GM21390 (cell line): ENCODE measurements around the gene NLRC5.
A peak's percentile ranks its signal among the peaks of the same experiment; 100 is the strongest.
"Not testable (repeated sequence)": the region's sequence is repeated elsewhere in the genome, so short reads cannot be mapped to it uniquely, and the experiment has no call there.

ENCODE experiments used
- ATAC-seq: cut with Tn5 transposase; IDR thresholded peaks from one replicate; pipeline ENCODE4 v1.9.1; 2021; ENCODE audit not compliant: unreplicated experiment

NLRC5 gene

GRCh38 chr16:57069053-57069452, 79.7 kb downstream of the NLRC5 start:
- ATAC-seq: no peak

- no peak for ATAC-seq
Measured at GRCh38 chr16:57069635-57070370, 80.4 kb downstream of the NLRC5 start.

- no peak for ATAC-seq
Measured at GRCh38 chr16:57070424-57070823, 81.1 kb downstream of the NLRC5 start.

- not testable (repeated sequence) for ATAC-seq
Measured at GRCh38 chr16:57071081-57071732, 81.8 kb downstream of the NLRC5 start.

- no peak for ATAC-seq
Measured at GRCh38 chr16:57071831-57072582, 82.7 kb downstream of the NLRC5 start.

- no peak for ATAC-seq
Measured at GRCh38 chr16:57072616-57073275, 83.4 kb downstream of the NLRC5 start.

GRCh38 chr16:57077714-57078113, 88.4 kb downstream of the NLRC5 start:
- no peak for ATAC-seq

GRCh38 chr16:57081744-57082143, 92.4 kb downstream of the NLRC5 start:
- ATAC-seq: no peak

- no peak for ATAC-seq
Measured at GRCh38 chr16:57082664-57083063, 93.3 kb downstream of the NLRC5 start.

- ATAC-seq: no peak
Measured at GRCh38 chr16:57083485-57084126, 94.2 kb downstream of the NLRC5 start.

GRCh38 chr16:57084257-57084770, 95.0 kb downstream of the NLRC5 start:
- no peak for ATAC-seq

- ATAC-seq: no peak
Measured at GRCh38 chr16:57084996-57085395, 95.6 kb downstream of the NLRC5 start.

- no peak for ATAC-seq
Measured at GRCh38 chr16:57087003-57087402, 97.6 kb downstream of the NLRC5 start.

GRCh38 chr16:57089406-57089805, 100.0 kb downstream of the NLRC5 start:
- ATAC-seq: no peak

GRCh38 chr16:57091200-57091974, 102.0 kb downstream of the NLRC5 start:
- no peak for ATAC-seq

- ATAC-seq: peak; percentile 53
Measured at GRCh38 chr16:57091975-57092785, 102.8 kb downstream of the NLRC5 start, which contains the start of gene CPNE2. TSS of gene CPNE2 (plus strand) at chr16:57092583. CDS start at chr16:57110743, 18,160 bp downstream.

GRCh38 chr16:57092786-57093411, 103.5 kb downstream of the NLRC5 start:
- ATAC-seq: peak; percentile 63
